Measurements from ENCODE around the gene MTTP.

- TF ChIP-seq CTCF (conservative IDR thresholded peaks at IDR 0.05), result no peak
- no peak for TF ChIP-seq EZH2 (IDR thresholded peaks at IDR 0.05; ENCODE audit: low read depth)
Observed at GRCh38 chr4:99571883-99572282, 2.7 kb upstream of the MTTP start.

All from PC-9 (cell line).